DMS153 treated with DMSO at 0.1 percent for 48 hours (cell line): ENCODE measurements around the gene AKAP13.
"Not testable (repeated sequence)": the region's sequence is repeated elsewhere in the genome, so short reads cannot be mapped to it uniquely, and the experiment has no call there.

Source experiments
- DNase-seq: peaks from one replicate; lab custom pipeline; 2025; ENCODE audit not compliant: unreplicated experiment; lab: John Stamatoyannopoulos, UW

Gene AKAP13, protein sequence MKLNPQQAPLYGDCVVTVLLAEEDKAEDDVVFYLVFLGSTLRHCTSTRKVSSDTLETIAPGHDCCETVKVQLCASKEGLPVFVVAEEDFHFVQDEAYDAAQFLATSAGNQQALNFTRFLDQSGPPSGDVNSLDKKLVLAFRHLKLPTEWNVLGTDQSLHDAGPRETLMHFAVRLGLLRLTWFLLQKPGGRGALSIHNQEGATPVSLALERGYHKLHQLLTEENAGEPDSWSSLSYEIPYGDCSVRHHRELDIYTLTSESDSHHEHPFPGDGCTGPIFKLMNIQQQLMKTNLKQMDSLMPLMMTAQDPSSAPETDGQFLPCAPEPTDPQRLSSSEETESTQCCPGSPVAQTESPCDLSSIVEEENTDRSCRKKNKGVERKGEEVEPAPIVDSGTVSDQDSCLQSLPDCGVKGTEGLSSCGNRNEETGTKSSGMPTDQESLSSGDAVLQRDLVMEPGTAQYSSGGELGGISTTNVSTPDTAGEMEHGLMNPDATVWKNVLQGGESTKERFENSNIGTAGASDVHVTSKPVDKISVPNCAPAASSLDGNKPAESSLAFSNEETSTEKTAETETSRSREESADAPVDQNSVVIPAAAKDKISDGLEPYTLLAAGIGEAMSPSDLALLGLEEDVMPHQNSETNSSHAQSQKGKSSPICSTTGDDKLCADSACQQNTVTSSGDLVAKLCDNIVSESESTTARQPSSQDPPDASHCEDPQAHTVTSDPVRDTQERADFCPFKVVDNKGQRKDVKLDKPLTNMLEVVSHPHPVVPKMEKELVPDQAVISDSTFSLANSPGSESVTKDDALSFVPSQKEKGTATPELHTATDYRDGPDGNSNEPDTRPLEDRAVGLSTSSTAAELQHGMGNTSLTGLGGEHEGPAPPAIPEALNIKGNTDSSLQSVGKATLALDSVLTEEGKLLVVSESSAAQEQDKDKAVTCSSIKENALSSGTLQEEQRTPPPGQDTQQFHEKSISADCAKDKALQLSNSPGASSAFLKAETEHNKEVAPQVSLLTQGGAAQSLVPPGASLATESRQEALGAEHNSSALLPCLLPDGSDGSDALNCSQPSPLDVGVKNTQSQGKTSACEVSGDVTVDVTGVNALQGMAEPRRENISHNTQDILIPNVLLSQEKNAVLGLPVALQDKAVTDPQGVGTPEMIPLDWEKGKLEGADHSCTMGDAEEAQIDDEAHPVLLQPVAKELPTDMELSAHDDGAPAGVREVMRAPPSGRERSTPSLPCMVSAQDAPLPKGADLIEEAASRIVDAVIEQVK (N-terminal part only)

DNA sequence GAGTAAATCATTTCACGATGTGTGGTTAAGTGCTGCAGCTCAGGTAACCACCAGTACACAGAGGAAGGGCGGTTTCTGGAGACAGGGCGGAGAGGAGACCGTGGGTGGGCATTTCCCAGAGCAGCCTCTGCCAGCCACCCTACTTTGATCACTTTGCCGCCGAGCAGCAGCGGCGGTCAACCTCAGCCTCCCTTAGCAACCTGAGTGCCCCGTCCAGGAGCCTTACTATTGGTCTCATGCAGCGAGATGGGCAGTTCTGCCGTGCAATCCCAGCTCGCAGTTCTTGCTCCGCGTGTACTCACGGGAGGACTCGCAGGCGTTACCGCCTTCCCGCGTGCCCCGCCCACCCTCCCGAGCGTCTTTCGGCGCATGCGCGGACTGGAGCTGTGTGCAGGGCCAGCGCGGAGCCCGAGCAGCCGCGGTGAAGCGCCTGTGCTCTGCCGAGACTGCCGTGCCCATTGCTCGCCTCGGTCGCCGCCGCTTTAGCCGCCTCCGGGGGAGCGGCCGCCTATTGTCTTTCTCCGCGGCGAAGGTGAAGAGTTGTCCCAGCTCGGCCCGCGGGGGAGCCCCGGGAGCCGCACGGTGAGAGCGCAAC, at the start of gene AKAP13:
Gene AKAP13 (plus strand): TSS at position 387 of the 595 bp plus-strand sequence. CDS start 105,118 bp downstream, outside the sequence.
- peak; percentile 64 for DNase-seq

DNA sequence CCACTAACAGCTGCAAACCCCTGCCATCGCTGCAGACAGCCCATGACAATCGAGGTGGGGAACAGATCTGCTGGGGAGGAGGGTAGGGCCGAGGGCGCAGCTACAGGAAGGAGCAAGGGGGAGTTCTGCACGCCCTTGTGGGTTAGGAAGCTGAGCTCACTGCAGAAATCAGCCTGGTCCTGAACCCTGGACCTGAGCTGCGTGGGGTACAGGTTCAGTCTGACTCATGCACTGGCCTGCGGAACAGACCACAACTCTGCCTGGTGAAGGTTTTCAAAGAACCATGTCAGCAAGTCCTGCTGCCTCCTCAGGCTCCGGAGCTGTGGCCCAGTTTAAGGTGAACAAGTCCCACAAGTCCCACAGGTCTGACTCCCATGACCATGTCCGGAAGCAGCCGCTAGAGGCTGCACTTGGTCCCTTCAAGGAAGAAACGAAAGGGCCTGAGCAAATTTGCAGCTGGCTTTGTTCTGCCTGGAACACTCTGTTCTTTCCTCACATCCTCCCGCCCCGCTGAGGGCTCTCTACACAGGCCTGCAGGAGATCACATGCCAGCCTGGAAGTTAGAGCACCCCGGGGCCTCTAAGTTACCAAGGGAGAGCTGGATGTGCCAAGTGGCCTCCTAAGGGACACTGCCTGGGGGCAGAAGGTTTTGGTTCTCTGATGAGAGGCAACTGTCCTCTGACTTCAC, 49.4 kb upstream of the AKAP13 start:
- peak; percentile 18 for DNase-seq

DNA sequence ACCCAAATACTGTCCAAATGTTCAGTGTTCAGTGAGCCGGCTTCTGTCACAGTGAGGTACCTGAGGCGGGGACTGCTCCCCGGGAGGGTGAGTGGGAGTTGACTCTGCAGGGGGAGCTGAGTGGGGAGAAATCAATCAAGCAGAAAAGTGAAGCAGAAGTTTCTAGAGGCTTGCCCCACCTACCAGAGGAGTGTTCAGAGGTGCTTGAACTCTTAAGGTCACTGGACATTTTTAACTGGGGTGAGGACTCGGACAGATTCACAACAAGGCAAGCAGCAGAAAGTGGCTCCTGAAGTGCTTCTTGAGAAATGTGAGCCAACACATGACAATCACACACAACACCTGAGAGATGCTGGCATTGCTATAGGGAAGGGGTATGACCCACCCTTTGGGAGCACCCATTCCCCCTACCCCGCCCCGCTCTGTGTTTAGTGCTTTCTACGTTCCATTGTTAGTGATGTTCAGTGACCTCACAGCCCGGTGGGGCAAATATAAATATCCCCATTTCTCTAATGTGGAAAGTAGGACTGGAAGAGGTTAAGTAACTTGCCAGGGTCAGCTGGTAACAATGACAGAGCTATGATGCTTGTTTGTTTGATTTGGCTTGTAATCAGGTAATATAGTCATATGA, 48.6 kb upstream of the AKAP13 start:
- no peak for DNase-seq

DNA sequence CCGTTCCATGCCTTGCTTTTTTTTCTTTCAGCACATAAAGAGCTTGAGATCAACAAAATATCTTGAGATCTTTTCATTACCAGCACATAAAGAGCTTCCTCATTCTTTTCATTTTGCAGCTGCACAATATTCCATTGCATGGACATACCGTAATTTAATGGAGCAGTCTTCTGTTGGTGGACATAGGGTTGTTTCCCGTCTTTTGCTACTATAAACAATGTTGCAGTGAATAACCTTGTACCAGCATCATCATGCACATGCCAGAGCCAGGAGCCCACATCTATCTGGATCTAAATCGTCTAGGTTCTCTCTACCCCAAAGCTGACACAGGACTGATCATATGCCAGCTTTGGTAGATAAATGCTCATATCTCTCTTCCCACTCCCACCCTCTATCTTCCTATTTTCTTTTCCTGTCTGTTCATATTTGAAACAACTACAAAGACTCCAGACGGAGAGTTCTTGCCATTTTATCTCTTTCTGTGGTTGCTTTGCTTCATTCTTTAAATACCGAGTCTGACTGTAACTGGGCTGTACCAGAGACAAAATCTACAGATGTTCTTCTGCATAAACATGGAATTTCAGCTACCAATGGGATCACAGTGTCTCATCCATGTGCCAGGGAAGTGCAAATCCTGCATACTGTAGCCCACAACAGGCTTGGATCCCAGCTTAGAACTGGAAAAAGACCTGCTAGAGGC, 47.1 kb upstream of the AKAP13 start:
- DNase-seq, result no peak

DNA sequence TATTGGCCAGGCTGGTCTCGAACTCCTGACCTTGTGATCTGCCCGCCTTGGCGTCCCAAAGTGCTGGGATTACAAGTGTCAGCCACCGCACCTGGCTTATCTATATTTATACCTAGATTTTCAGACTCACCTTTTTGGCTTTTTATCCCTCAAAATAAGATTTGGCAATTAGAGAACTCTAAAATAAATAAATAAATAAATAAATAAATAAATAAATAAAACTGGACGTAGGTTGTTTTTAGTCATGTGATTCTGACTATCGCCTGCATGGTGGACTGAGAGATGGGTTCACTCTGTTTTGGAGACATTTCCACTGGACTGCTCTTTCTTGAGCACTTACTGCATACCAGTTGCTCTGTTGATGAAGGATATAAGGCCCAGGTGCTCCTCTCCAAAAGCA, 46.2 kb upstream of the AKAP13 start:
- DNase-seq, result no peak

- no peak for DNase-seq
These were observed 45.0 kb upstream of the AKAP13 start for GRCh38 chr15:85335193-85335942.

DNA sequence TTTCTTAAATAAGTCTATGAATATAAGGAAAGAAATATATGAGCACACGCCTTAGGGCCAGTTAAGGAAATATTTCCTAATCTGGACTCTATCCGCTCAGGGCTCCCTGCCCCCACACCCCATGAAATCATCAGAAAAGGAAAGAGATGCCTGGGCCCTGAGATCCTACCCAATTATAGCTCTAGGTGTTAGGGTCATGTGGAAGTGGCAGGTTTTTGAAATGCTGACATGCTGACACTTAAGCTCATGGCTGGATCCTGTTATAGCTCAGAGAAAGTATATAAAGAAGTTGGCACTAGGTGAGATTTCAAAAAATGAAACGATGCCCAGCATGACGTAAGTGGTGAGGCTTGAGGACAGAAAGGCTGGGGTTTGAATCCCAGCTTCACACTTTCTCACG, 43.5 kb upstream of the AKAP13 start:
- DNase-seq, result no peak

- DNase-seq, result no peak
These were observed 42.9 kb upstream of the AKAP13 start for GRCh38 chr15:85337425-85338074.

DNA sequence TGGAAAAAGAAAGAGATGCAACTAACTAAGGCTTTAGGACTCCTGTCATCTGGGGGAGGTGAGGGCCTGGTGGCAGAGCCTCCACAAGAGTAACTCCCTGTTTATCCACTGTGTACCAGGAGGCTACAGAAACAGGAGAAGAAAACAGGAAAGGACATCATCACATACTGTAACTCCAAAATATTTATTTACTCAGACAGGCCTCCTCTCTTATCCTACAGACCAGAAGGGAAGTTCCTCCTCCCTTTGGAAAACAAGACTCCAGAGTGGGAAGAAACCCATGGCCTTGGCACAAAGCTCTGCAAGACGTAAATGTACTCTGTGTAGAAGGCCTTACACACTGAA, 40.1 kb upstream of the AKAP13 start:
- no peak for DNase-seq

DNA sequence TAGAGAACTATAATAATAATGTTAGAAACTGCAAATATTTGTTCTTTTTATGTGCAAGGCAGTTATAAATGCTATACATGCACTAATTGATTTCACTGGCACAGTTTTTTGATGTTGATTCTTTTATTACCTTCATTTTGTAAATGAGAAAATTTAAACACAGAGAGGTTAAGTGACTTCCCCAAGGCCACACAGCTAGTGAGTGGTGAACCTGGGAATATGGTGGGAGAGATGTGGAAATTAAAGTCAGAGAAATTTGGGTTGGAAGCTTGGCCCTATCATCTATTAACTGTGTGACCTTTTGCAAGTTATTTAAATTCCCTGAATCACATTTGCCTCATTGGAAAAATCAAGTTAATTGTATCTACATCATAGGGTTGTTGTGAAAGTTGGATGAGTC, 39.6 kb upstream of the AKAP13 start:
- no peak for DNase-seq

DNA sequence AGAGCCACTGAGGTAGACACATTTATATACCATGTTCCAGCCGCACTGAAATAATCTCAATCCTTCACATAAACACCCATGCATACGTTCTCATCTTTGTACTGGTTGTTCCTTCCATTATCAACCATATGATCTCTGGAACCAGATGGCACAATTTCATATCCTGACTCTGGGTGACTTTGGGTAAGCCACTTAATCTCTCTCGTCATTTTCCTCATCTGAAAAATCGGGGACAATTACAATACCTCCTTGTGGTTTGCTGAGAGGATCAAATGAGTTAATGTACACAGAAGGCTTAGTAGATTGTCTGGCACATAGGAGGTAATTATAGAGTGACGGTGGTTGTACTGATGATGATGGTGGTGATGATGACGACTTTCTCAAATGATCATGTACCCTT, 38.2 kb upstream of the AKAP13 start:
- not testable (repeated sequence) for DNase-seq

DNA sequence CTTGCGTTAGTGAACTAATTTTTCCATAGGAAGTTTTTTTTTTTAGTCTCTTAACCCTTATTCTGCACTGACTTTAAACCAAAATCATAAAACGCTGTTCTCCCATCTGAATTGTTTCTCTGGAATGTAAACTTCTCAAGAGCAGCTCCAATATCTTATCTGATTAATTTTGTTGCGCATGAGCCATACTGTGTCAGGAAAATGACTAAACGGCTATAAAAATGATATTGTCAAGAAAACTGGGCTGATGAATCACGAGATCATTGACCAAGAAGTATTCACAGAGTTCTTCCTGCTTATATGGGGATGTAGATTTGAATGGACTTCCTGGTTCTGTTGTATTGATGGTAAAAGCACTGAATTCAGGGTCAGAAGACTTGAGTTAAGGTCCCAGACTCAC, 37.0 kb upstream of the AKAP13 start:
- DNase-seq, result not testable (repeated sequence)

GRCh38 chr15:85344241-85344640, 36.2 kb upstream of the AKAP13 start:
- DNase-seq, result not testable (repeated sequence)

- DNase-seq, result not testable (repeated sequence)
These were observed 35.7 kb upstream of the AKAP13 start for GRCh38 chr15:85344653-85345114.

- not testable (repeated sequence) for DNase-seq
These were observed 35.0 kb upstream of the AKAP13 start for GRCh38 chr15:85345196-85345918.

GRCh38 chr15:85346462-85347084, 33.8 kb upstream of the AKAP13 start:
- DNase-seq, result not testable (repeated sequence)
